ENCODE results near the gene TRIM54. TPM values are rescaled to one million over a fixed set of nuclear protein-coding genes. Genes with fewer than 3 reads are reported as not detected.

The TRIM54 gene
- total RNA-seq, 1 experiment from 2014 or later = 2.0 TPM

DNA sequence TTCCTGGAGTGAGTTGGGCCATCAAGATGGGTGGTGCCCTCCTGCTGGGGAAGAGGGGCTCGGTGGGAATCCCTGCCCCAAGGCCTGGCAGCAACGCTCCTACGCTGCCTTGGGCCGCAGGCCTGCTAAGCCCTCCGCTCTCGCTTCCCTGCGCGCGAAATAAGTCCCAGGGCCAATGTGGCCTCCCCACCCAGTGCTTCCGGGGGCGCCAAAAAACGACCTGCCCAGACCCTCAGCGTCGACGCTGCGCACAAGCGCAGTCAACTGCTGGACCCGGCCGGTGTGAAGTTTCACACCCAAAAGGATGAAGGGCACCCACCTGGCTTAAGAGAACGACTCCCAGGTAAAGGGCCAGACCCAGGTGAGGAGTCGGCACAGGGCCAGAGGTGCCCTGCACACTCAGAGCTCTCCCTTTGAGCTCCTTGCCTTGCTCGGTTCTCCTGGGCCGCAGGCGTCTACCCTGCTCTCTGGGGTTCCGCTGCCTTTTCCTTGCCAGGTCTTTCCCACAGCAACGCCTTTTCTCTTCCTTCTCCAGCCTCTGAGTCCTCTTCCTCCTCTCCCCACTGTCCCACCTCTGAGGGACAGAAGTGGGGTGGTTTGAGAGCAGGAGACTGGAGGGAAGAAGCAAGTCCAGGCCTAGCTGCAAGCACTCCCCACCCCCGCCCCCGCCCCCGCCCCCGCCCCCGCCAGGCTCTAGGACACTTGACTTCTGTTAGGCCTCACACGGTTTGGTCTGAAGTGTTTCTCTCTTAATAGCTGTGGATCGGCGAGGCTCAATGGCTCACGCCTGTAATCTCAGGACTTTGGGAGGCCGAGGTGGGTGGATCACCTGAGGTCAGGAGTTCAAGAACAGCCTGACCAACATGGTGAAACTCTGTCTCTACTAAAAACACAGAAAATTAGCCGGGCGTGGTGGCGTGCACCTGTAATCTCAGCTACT, 6.7 kb upstream of the TRIM54 start, which contains the start of gene DNAJC5G:
DNAJC5G (plus strand) TSS at position 223 of the 940 bp plus-strand sequence. CDS start 1,296 bp downstream, outside the sequence.
- H3K27me3 ChIP-seq (ENCODE audit: insufficient read depth, low read length) = no peaks in the 10 kb centered on the region
- no peak for TF ChIP-seq EGR1 (IDR thresholded peaks at IDR 0.05; ENCODE audit: low read depth)
- TF ChIP-seq ZNF274 (IDR thresholded peaks at IDR 0.05; ENCODE audit: low read depth, low read length) = no peak
- no peak for TF ChIP-seq SIN3A (IDR thresholded peaks at IDR 0.05; ENCODE audit: low read depth)
- no peak for TF ChIP-seq MAX (IDR thresholded peaks at IDR 0.05)
- no TSS peak for BruUV-seq (replicated peaks)
- H2AFZ ChIP-seq (ENCODE audit: low read depth, low read length, poor library complexity, severe bottlenecking) = no peak within 1 kb of the TSS
- no peak within 1 kb of the TSS for H3K4me2 ChIP-seq (ENCODE audit: low read length)
- H3K79me2 ChIP-seq (ENCODE audit: insufficient read depth, low read length) = no peaks in the 10 kb centered on the region
- no peaks in the 10 kb centered on the region for H3K9me3 ChIP-seq (ENCODE audit: control insufficient read depth in 1 of 2, insufficient read depth in 1 of 2, low read depth in 1 of 2, low read length in 2 of 2)
- RAD21 ChIA-PET (ENCODE audit: low non-redundant PET in 1 of 2, low total read pairs in 2 of 2, uncharacterized antibody in 2 of 2, unreplicated experiment in 2 of 2) = no interaction called here
- no peak within 1 kb of the TSS for H3K27ac ChIP-seq (ENCODE audit: low read depth, low read length)
- peaks cover 2 to 9% of the 10 kb centered on the region in 2 experiments; a peak in 2 of 4 replicates for H3K4me1 ChIP-seq (ENCODE audit: control insufficient read depth in 1 of 2, insufficient read depth in 2 of 2, low read length in 2 of 2)
- H4K20me1 ChIP-seq (ENCODE audit: insufficient read depth) = no peaks in the 10 kb centered on the region
- no peak within 1 kb of the TSS for H3K9ac ChIP-seq (ENCODE audit: low read length)
- DNase-seq (ENCODE audit: low read depth, low spot score) (no peak), ATAC-seq (no peak)
- no peak within 1 kb of the TSS for H3K4me3 ChIP-seq (replicated peaks in 1 of 2; ENCODE audit: low read depth in 1 of 2, low read length in 2 of 2)
- H3K36me3 ChIP-seq (ENCODE audit: control insufficient read depth in 1 of 2, insufficient read depth in 2 of 2, low read length in 2 of 2) = no peaks in the 10 kb centered on the region
- CTCF ChIA-PET = interaction anchor here (1.1 kb wide), 1 partner anchor 10 kb away, joined by 4 read pairs; no protein-coding TSS in a partner anchor
- H3K9me2 ChIP-seq (ENCODE audit: insufficient read depth) = no peaks in the 10 kb centered on the region
- POLR2A ChIA-PET = no interaction called here
- intact Hi-C loops (cut with micrococcal nuclease) = no loop called here

GRCh38 chr2:27278010-27278409, 4.2 kb upstream of the TRIM54 start:
- H2AFZ ChIP-seq (ENCODE audit: low read depth, low read length, poor library complexity, severe bottlenecking) = no peak overlapping the region
- H3K36me3 ChIP-seq (ENCODE audit: control insufficient read depth in 1 of 2, insufficient read depth in 2 of 2, low read length in 2 of 2) = no peaks in the 10 kb centered on the region
- BruUV-seq (replicated peaks) = no TSS peak
- peaks cover 2 to 24% of the 10 kb centered on the region in 2 experiments; a peak in 3 of 4 replicates for H3K4me1 ChIP-seq (ENCODE audit: control insufficient read depth in 1 of 2, insufficient read depth in 2 of 2, low read length in 2 of 2)
- H4K20me1 ChIP-seq (ENCODE audit: insufficient read depth) = no peaks in the 10 kb centered on the region
- no peaks in the 10 kb centered on the region for H3K27me3 ChIP-seq (ENCODE audit: insufficient read depth, low read length)
- H3K4me2 ChIP-seq (ENCODE audit: low read length) = no peak overlapping the region
- H3K9me2 ChIP-seq (ENCODE audit: insufficient read depth) = no peaks in the 10 kb centered on the region
- H3K9ac ChIP-seq (ENCODE audit: low read length) = no peak overlapping the region
- POLR2A ChIA-PET = no interaction called here
- RAD21 ChIA-PET (ENCODE audit: low non-redundant PET in 1 of 2, low total read pairs in 2 of 2, uncharacterized antibody in 2 of 2, unreplicated experiment in 2 of 2) = no interaction called here
- no peaks in the 10 kb centered on the region for H3K9me3 ChIP-seq (ENCODE audit: control insufficient read depth in 1 of 2, insufficient read depth in 1 of 2, low read depth in 1 of 2, low read length in 2 of 2)
- no peak overlapping the region for H3K27ac ChIP-seq (ENCODE audit: low read depth, low read length)
- no peaks in the 10 kb centered on the region for H3K79me2 ChIP-seq (ENCODE audit: insufficient read depth, low read length)
- intact Hi-C loops (cut with micrococcal nuclease) = no loop called here
- ATAC-seq = no peak
- CTCF ChIA-PET = interaction anchor here (5.6 kb wide), 1 partner anchor 14 kb away, joined by 50 read pairs; no protein-coding TSS in a partner anchor
- no peak for DNase-seq (ENCODE audit: low read depth, low spot score)
- H3K4me3 ChIP-seq (replicated peaks in 1 of 2; ENCODE audit: low read depth in 1 of 2, low read length in 2 of 2) = no peak overlapping the region
- no peak for TF ChIP-seq SIN3A (IDR thresholded peaks at IDR 0.05; ENCODE audit: low read depth)
- no peak for TF ChIP-seq FOSL1 (IDR thresholded peaks at IDR 0.05; ENCODE audit: low read depth)
- no peak for TF ChIP-seq JUND (IDR thresholded peaks at IDR 0.05)
- no peak for TF ChIP-seq ZFX (IDR thresholded peaks at IDR 0.05)
- TF ChIP-seq CBX3 (IDR thresholded peaks at IDR 0.05; ENCODE audit: low read depth) = no peak
- no peak for TF ChIP-seq POLR2AphosphoS5 (IDR thresholded peaks at IDR 0.05; ENCODE audit: low read depth, low read length)
- no peak for TF ChIP-seq POLR2A (IDR thresholded peaks at IDR 0.05; ENCODE audit: borderline replicate concordance, extremely low read depth, insufficient read depth, insufficient read length)
- TF ChIP-seq, protein P1, sequence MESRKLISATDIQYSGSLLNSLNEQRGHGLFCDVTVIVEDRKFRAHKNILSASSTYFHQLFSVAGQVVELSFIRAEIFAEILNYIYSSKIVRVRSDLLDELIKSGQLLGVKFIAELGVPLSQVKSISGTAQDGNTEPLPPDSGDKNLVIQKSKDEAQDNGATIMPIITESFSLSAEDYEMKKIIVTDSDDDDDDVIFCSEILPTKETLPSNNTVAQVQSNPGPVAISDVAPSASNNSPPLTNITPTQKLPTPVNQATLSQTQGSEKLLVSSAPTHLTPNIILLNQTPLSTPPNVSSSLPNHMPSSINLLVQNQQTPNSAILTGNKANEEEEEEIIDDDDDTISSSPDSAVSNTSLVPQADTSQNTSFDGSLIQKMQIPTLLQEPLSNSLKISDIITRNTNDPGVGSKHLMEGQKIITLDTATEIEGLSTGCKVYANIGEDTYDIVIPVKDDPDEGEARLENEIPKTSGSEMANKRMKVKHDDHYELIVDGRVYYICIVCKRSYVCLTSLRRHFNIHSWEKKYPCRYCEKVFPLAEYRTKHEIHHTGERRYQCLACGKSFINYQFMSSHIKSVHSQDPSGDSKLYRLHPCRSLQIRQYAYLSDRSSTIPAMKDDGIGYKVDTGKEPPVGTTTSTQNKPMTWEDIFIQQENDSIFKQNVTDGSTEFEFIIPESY (IDR thresholded peaks at IDR 0.05; ENCODE audit: extremely low read depth, insufficient replicate concordance, low read length) = no peak
- no peak for TF ChIP-seq EZH2phosphoT487 (IDR thresholded peaks at IDR 0.05; ENCODE audit: borderline replicate concordance)
- no peak for TF ChIP-seq MAX (IDR thresholded peaks at IDR 0.05)
- no peak for TF ChIP-seq RAD21 (IDR thresholded peaks at IDR 0.05; ENCODE audit: low read depth)

All from HCT116 (cell line).